ENCODE results near the gene ACTL6A.

ACTL6A gene

DNA sequence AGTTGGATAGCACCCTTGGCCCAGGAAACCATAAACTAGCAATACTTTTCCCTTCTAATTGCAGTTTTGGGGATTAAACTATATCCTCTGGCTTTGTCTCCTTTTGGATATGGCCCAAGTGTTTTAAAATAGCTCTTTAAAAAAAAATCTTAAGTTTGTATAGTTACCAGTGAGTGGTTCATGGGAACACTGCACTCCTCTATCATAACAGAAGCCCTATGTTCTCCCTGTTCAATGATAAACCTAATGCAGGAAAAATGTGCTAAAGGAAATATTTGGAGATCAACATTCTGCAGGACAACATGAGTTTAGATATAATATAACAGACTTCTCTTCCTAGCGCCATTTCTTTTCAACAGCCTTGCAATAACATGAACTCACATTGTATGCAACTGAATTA is 28.6 kb downstream of the ACTL6A start:
- DNase-seq: no peak

DNA sequence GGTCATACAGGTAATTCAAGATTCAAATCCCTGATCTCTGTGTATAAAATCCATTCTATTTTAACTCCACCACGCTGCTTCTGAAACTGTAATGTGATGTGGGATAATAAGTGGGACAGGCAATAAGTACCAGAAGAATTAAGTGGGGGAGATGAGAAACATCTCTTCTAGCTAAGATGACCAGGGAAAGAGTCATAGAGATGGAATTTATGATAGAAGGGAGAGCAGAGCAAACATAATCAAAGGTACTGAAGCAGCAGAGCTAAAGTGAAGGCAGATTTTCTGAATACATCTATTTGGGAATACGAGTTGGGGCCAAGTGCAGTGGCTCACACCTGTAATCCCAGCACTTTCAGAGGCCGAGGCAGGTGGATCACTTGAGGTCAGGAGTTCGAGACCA is 36.8 kb downstream of the ACTL6A start:
- no peak for DNase-seq

DNA sequence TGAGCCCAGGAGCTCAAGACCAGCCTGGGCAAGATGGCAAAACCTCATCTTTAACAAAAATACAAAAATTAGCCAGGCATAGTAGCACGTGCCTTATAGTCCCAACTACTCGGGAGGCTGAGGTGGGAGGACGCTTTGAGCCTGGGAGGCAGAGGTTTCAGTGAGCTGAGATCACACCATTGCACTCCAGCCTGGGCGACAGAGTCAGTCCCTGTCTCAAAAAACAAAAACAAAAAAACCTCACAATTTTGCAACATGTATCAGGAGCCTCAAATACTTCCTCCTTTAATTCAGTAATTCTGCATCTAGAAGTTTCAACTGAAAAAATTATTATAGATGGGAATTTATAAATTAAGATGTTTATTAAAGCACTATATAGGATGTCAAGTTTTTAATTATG is 40.6 kb downstream of the ACTL6A start:
- no peak for DNase-seq

DNA sequence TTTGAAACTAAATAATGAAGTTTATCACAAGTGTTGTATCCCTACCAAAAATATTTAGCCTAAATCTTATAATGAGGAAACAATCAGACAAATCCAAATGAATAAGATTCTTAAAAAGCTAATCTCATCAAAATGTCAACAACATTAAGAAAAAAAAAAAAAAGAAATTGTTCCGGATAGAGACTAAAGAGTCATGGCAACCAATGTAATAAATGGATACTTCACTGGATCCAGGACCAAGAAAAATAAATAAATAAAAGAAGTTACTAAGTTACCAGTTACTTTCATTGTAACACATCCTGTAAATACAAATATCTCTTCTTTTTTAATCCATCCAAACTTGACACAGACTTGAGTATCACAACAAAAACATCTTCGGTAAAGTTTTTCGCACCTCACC is 41.1 kb downstream of the ACTL6A start:
- no peak for DNase-seq

DNA sequence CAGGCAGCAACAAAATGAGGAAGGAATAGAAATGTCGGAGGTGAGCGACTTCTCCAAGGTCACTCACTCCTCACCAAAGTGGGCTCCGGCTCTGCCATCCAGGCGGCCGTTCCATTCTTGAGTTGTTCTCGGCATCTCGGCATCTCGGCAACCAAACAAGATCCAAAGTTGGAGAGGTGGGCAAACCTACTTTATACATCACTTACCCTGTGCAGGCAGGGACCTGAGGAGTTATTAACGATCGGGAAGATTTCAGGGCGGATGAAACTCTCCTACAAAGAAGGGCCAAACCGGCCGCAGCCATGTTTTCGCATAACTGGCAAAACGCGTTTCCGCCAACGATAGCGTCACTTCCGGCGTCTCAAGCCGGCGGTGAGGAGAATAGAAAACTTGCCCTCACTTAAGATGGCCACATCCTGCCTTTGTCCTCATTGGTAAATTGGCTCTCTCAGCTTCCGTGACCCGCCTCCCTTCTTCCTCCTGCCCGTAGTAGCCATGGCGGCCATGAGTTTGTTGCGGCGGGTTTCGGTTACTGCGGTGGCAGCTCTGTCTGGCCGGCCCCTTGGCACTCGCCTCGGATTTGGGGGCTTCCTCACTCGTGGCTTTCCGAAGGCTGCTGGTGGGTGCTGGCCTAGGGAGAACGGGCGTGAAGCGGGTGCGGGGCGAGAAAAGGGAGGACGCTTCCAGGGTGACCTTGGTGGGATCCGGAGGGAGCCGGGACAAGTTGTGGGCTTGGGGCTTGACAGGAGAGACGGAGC is 41.8 kb downstream of the ACTL6A start, which contains the start of the genes MRPL47 and NDUFB5:
MRPL47 (minus strand) TSS at position 318 of the 758 bp plus-strand sequence; CDS start at position 304, 14 bp downstream.
NDUFB5 (plus strand) TSS at position 474 of the 758 bp plus-strand sequence; CDS start at position 496, 22 bp downstream.
- peak; percentile 77 to 95 (median 88) for DNase-seq

DNA sequence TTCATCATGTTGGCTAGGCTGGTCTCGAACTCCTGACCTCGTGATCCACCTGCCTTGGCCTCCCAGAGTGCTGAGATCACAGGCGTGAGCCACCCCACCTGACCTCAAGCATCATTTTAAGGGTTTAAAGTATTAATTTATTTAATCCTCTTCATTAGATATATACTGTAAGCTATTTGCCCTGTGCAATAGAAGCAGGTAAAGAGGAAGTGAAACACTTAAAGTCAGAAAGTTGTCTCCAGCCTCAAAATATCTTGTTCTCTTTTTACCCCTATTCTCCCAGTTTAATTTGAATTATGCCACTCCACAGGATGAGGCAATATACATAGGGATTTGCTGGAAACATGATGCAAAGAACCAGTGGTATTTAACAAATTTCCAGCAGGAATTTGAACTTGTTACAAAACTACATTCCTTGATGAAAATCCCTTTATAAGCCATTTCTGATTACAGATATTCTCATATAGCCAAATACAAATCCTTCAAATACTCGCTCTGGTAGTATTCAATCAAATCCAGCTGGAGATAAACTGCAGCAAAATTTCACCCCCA is 43.9 kb downstream of the ACTL6A start:
- no peak for DNase-seq

DNA sequence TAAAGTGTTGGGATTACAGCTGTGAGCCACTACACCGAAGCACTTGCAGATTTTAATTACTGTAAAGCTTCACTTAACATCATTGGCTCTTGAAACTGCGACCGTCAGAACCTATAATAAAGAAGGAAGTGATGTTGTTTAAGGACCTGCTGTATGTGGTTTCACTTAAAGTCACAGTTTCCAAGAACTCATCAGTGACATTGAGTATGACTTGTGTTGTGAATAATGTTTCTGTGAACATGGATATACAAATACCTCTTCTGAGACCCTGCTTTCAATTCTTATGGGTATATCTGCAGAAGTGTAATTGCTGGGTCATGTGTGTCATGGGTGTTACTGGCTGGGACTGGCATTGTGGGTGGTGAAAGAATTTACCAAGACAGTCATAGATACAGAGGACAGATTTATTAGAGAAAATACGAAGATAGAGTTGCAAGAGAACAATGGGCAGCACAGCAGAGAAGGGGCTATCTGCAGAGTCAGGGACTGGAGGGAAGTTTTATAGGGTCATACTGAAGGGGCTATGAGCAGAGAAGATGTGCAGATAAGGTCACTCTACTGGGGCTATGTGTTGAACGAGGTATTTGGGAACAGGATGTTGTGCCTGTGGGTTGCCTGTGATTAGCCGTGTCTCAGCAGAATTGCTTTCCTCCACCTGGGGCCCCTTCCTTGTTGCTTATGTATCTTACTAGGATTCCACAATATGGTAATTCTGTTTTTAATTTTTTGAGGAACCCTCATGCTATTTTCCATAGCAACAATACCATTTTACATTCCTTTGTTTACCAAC is 46.4 kb downstream of the ACTL6A start:
- DNase-seq: peak in 1 of 5 donors; percentile 88

DNA sequence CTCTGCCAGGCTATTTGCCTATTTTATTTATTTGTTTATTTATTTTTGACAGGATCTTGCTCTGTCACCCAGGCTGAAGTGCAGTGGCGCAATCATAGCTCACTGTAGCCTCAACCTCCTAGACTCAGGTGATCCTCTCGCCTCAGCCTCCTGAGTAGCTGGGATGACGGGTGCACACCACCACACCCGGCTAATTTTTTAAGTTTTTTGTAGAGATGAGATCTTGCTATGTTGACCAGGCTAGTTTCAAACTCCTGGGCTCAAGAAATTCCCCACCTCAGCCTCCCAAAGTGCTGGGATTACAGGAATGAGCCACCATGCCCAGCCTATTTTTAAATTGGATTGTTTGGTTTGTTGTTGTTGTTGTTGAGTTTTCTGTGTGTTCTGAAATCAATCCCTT is 47.3 kb downstream of the ACTL6A start:
- no peak for DNase-seq

DNA sequence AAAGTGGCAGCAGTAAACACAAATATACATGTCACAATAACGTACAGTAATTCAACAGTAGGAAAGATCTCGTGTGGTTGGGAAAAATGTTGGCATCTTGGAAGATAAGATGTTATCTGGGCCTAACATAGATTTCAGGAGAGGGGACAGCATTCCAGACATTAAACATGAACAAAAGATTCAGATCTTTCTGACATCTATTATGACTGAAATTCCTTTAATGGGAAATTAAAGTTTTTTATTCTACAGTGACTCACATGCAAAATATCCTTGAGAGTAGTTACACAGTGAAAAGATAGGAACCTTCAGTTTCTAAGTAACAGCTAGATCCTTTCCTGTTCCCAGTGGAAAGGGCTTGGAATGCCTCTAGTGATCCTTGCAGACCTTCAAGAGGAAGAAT is 51.1 kb downstream of the ACTL6A start:
- no peak for DNase-seq

DNA sequence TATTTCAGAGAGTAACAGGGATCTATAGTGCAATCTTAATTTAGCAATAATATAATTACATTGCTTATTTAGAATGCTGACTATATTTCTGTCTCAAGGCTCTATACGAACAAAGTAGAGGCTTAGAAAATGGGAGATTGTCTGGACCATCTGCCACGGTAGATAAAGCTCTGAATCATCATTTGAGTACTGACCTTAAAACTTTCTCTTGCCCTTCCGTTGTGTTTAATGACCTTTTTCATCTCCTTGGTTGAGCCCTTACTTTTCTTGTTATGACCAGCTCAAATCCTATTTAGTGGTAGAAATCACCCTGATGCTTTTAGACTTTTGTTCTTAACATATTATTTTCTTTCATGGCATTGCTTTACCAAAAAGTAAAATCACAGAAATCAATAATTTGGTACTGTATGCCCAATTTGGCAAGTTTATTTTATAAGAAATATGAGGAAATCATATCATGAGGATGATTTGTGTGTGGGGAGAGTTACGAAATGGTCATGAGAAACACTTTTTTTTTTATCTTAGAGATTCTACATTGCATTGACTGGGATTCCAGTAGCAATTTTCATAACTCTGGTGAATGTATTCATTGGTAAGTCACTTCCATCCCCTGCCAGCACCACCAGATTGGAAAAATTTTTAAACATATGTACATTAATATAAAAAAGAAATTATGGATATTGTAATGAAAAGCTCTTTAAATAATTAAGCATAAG is 52.9 kb downstream of the ACTL6A start:
- no peak for DNase-seq

DNA sequence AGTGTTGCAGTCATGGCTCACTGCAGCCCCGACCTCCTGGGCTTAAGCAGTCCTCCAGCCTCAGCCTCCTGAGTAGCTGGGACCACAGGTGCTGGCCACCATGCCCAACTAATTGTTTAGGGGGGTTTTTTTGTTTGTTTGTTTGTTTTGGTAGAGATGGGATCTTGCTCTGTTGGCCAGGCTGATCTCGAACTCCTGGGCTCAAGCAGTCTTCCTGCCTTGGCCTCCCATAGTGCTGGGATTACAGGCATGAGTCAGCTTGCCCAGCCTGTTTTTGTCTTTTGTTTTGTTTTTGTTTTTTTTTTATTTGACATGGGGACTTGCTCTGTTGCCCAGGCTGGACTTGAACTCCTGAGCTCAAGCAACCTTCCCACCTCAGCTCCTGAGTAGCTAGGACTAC is 59.3 kb downstream of the ACTL6A start:
- DNase-seq: no peak

DNA sequence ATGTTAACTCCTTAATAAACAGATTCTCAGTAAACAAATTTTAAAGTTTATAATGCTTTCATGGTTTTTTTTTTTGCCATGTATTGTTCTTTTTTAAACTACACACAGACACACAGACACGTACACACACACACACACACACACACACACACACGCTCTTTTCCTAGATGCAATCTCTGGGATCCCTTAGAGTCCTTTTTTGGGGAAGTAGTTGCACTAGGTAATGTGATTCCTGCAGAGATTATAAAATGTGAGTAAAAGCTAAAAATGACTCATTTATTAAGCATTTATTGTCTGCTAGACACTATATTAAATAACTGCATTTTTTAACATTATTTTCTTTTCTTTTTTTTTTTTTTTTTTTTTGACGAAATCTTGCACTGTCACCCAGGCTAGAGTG is 61.7 kb downstream of the ACTL6A start:
- no peak for DNase-seq

DNA sequence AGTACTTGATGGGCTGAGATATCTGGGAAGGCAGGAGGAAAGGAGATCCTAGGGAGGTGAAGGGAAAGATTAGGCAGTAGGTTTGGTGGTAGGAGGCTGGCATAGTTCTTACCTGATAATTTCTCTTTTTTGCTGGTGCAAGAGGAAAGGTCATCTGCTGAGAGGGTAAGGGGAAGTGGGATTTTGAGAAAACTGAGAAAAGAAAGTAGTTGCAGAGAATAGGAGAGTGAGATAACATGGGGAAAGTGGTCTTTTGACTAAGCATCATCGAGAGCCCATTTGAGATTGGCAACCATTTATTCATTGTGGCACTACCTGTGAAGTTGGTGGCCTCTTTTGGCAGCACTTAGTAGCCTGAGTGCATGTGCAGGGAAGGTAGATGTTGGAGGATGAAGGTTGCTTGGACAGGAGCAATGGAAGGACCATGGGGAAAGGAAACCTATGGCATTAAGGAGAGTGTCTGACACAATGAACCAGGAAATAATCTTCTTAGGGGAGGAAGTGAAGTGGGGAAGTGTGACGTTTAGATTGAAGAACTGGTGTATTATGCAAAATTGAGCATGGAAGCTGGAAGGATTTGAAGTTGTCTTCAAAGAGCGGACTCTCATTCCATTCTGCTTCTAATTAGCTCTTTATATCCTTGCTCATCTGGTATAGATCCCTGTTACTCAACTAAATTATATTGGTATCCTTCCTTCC is 68.2 kb downstream of the ACTL6A start:
- DNase-seq: no peak

Data from T-helper 1 cell (primary cell).